Cardiac muscle cell (in vitro differentiated cells and primary cell): ENCODE measurements around the gene CBLN3. TPM values are rescaled to one million over a fixed set of nuclear protein-coding genes. Genes with fewer than 3 reads are reported as not detected.

Experiments used
- DNase-seq, 2 donors: peaks; one replicate each; pipeline versions ENCODE4 v3.0.0 to v3.0.0-alpha.2; 2010 to 2017; ENCODE audit warnings: low read depth in 1 of 2, low spot score in 1 of 2
- H3K27ac ChIP-seq: fragments of 200-600 bp; sonication (generic); 2 replicates; pipeline ENCODE4 v1.5.1; 2016
- H3K27me3 ChIP-seq: fragments of 200-600 bp; sonication (generic); 2 replicates; pipeline ENCODE4 v1.6.0; 2016; ENCODE audit warnings: control low read depth
- H3K36me3 ChIP-seq: fragments of 200-600 bp; sonication (generic); 2 replicates; pipeline ENCODE4 v1.5.1; 2016; ENCODE audit warnings: control low read depth
- H3K4me1 ChIP-seq: fragments of 200-600 bp; sonication (generic); 2 replicates; pipeline ENCODE4 v1.8.1; 2017; ENCODE audit warnings: low read depth, mild to moderate bottlenecking, mixed run types
- H3K4me3 ChIP-seq: fragments of 200-600 bp; sonication (generic); 2 replicates; pipeline ENCODE4 v1.5.1; 2016; ENCODE audit warnings: mild to moderate bottlenecking
- H3K9me3 ChIP-seq: fragments of 200-600 bp; sonication (generic); 2 replicates; pipeline ENCODE4 v1.5.1; 2017; ENCODE audit warnings: low read depth, mild to moderate bottlenecking, control low read depth
- polyA plus RNA-seq: library from polyadenylated mRNA; unstranded; fragments of >200 nt; fragmentation: Nextera tagmentation; extraction: Ambion mirVana; gene quantifications from 2 replicates; pipeline ENCODE4 v1.2.1, GENCODE V29; 2016
- total RNA-seq: library from RNA; depleted of rRNA; stranded (reverse); fragments of >200 nt; gene quantifications from 2 replicates; pipeline ENCODE4 v1.2.3, GENCODE V29; 2016
- TF ChIP-seq, protein P1 (sequence below): IDR thresholded peaks from 2 replicates; pipeline ENCODE4 v1.5.1; 2012; ENCODE audit warnings: low read depth, mild to moderate bottlenecking, low read length

CBLN3 gene
- total and polyA plus RNA-seq, 2 experiments from 2014 or later, result 3.1 to 3.3 TPM

DNA sequence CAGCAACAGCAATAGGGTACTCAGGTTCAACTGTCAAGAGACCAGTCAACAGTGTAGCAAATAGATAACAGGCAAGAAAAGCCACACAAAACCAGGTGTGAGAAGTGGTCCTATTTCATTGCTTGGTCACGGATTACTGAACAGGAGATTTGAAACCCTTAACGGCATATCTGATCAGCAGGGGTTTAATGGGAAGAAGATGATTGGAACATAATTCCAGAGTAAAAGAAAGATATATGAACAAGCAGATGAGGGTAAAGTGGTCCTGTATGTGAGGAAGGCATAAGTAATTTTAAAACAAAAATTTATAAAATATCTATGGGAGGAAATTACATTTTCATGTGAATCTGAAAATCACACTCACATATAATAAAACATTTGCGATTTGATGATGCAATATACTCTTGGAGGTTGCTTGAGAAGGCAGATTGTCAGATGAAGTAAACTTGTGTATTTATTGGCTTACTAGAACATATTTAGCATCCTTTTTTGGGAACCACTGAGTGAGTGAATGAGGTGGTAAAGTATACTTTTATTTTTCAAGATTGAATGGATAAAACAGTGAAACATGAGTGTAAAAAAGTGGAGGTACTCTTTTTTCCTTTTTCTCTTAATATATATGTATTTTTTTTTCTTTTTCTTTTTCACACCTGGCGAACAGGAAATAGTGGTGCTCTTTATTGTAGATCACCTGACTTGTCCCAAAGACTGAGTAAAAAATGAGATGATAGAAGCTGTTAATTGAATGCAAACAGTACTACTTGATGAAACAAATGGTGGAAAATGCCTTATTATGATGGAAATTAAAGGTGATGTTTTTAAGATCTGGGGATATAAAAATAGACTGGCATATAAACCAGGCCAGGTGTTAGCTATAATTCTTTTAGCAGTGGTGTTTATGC is 34.7 kb upstream of the CBLN3 start:
- TF ChIP-seq, protein P1, sequence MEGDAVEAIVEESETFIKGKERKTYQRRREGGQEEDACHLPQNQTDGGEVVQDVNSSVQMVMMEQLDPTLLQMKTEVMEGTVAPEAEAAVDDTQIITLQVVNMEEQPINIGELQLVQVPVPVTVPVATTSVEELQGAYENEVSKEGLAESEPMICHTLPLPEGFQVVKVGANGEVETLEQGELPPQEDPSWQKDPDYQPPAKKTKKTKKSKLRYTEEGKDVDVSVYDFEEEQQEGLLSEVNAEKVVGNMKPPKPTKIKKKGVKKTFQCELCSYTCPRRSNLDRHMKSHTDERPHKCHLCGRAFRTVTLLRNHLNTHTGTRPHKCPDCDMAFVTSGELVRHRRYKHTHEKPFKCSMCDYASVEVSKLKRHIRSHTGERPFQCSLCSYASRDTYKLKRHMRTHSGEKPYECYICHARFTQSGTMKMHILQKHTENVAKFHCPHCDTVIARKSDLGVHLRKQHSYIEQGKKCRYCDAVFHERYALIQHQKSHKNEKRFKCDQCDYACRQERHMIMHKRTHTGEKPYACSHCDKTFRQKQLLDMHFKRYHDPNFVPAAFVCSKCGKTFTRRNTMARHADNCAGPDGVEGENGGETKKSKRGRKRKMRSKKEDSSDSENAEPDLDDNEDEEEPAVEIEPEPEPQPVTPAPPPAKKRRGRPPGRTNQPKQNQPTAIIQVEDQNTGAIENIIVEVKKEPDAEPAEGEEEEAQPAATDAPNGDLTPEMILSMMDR, result no peak
- Histone ChIP-seq H3K27me3 (no peaks in the 10 kb centered on the region), H3K27ac (no peak overlapping the region), H3K4me1 (no peaks in the 10 kb centered on the region), H3K36me3 (no peaks in the 10 kb centered on the region), H3K4me3 (no peak overlapping the region), H3K9me3 (no peaks in the 10 kb centered on the region)
- no peak for DNase-seq

DNA sequence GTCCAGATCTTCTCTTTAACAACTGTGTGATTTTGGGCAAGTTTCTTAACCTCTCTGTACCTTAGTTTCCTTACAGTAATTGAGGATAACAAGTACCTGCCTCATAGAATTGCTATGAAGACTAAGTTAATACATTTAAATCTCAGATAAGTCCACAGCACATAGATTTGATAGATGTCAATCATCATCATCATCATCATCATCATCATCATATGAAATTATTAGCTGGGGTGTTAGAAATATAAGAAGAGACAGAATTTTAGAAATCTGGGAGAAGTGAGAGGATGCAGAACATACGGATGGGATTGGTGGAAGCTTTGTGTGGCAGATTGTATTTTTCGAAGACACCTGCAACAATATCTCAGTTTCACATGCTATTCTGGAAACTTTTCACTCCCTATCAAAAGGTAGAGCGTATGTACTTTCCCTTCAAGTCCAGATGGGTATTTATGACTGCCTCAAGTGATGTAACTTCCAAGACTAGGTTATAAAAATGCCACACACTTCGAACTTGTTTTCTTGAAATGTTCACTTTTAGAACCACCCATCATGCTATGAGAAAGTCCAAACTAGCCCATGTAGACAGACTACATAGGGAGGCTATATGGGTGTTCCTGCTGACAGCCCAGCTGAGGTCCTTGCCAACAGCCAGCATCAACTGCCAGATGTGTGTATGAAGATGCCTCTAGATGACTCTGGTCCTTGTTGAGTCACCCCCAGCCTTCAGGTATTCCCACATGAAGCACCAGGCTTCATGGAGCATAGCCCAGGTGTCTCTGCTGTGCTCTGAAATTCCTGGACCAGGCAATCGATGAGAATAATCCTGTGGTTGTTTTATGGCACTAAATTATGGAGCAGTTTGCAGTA is 33.8 kb upstream of the CBLN3 start:
- no peak for DNase-seq
- TF ChIP-seq, protein P1, result no peak

DNA sequence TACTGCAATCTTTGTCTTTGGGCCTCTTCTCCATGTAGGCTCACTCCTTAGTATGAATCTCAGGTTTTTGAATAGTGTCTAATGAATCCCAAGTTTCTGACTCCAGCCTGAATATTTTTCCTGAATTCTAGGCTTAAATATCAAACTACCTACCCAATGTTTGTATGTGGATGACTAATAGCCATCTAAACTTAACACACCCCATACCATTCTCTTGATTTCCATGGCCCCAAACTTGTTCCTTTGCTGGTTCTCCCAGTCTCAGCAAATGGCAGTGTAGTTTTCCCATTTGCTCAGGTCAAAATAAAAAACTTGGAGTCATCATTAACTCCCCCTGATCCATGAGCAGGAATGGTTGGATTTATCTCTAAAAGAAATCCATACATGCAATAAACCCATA is 31.9 kb upstream of the CBLN3 start:
- Histone ChIP-seq H3K27ac (no peak overlapping the region), H3K9me3 (no peaks in the 10 kb centered on the region), H3K36me3 (no peaks in the 10 kb centered on the region), H3K27me3 (no peaks in the 10 kb centered on the region), H3K4me1 (no peaks in the 10 kb centered on the region), H3K4me3 (no peak overlapping the region)
- TF ChIP-seq, protein P1, result no peak
- no peak for DNase-seq

More for the DNA sequence above, 33.8 kb upstream of the CBLN3 start:
- H3K27ac ChIP-seq, result no peak overlapping the region
- H3K4me3 ChIP-seq, result no peak overlapping the region
- H3K4me1 ChIP-seq, result no peaks in the 10 kb centered on the region
- no peaks in the 10 kb centered on the region for H3K9me3 ChIP-seq
- no peaks in the 10 kb centered on the region for H3K27me3 ChIP-seq
- no peaks in the 10 kb centered on the region for H3K36me3 ChIP-seq

DNA sequence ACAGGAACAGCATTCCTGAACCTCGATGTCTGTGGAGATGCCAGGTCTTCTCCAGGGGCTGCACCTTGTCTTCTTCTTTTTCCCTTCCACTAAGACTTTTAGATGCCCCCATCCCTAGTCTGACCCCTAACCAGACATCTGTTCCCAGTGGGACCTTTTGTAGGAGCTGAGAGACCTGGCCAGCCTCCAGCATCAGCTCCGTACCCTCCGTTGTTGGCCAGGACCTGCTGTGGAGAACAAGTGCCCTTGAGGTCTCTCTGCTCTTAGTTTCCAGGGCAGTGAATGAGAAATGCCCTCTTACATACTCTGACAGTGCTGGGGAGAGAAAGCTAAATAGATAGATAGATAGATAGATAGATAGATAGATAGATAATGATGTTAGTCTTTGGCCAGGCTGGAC is 29.9 kb upstream of the CBLN3 start:
- Histone ChIP-seq H3K4me1 (no peaks in the 10 kb centered on the region), H3K9me3 (peaks cover 2% of the 10 kb centered on the region), H3K36me3 (no peaks in the 10 kb centered on the region), H3K4me3 (no peak overlapping the region), H3K27me3 (no peaks in the 10 kb centered on the region), H3K27ac (no peak overlapping the region)
- no peak for DNase-seq
- TF ChIP-seq, protein P1, result no peak

DNA sequence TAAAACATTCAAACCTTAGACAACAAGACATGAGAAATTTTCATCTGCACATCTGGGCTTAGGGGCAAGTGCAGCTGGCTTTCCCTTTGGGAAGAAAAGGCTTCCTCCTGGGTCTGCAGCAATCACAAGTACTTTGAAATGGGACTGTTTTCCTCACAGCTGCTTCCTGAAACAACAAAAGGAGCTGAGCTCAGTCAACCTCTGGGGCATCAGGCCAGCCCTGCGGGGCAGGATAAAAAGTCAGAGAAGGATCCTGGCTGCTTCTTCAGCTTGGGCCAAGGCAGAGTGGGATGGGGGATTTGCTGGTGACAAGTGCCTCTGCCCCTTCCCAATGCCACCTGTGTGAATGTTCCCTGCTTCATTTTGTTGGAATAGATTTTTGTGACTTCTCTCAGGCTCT is 29.3 kb upstream of the CBLN3 start:
- no peak overlapping the region for H3K27ac ChIP-seq
- no peak overlapping the region for H3K4me3 ChIP-seq
- DNase-seq, result no peak
- TF ChIP-seq, protein P1, result no peak
- no peaks in the 10 kb centered on the region for H3K36me3 ChIP-seq
- no peaks in the 10 kb centered on the region for H3K27me3 ChIP-seq
- H3K9me3 ChIP-seq, result peaks cover 2% of the 10 kb centered on the region
- no peaks in the 10 kb centered on the region for H3K4me1 ChIP-seq
